HL-60/S4 treated with phorbol 12-myristate 13-acetate at 8.2 ng/mL for 4 days and 3 days (cell line): ENCODE data around the gene B3GNT5.
"Not testable (repeated sequence)": the region's sequence is repeated elsewhere in the genome, so short reads cannot be mapped to it uniquely, and the experiment has no call there.

Experiments
- in situ Hi-C: fragments of 300-500 bp; cut with MboI; formaldehyde crosslinking; loops from 2 replicates; pipeline ENCODE4 v1.15.0; 2022; ENCODE audit warnings: low sequenced_read_pairs

Gene B3GNT5

GRCh38 chr3:183229178-183229577, 23.9 kb upstream of the B3GNT5 start:
- in situ Hi-C loops, result no loop called here

- in situ Hi-C loops, result not testable (repeated sequence)
These were observed 22.8 kb upstream of the B3GNT5 start for GRCh38 chr3:183230251-183230650.

- in situ Hi-C loops, result no loop called here
These were observed 22.2 kb upstream of the B3GNT5 start for GRCh38 chr3:183230826-183231225.

GRCh38 chr3:183233966-183234365, 19.1 kb upstream of the B3GNT5 start:
- in situ Hi-C loops, result no loop called here

GRCh38 chr3:183239046-183239445, 14.0 kb upstream of the B3GNT5 start:
- in situ Hi-C loops, result no loop called here

GRCh38 chr3:183242431-183242830, 10.6 kb upstream of the B3GNT5 start:
- in situ Hi-C loops, result no loop called here

GRCh38 chr3:183244219-183244618, 8.8 kb upstream of the B3GNT5 start:
- in situ Hi-C loops, result no loop called here

GRCh38 chr3:183244981-183245476, 8.0 kb upstream of the B3GNT5 start:
- in situ Hi-C loops, result no loop called here

GRCh38 chr3:183247011-183247589, 6.0 kb upstream of the B3GNT5 start:
- in situ Hi-C loops, result no loop called here

- in situ Hi-C loops, result no loop called here
These were observed 3.9 kb upstream of the B3GNT5 start for GRCh38 chr3:183249006-183249718.

GRCh38 chr3:183252118-183252782, 803 bp upstream of the B3GNT5 start:
- in situ Hi-C loops, result no loop called here

GRCh38 chr3:183253528-183254486, 754 bp downstream of the B3GNT5 start:
- in situ Hi-C loops, result no loop called here

GRCh38 chr3:183254487-183255347, 1.7 kb downstream of the B3GNT5 start:
- in situ Hi-C loops, result no loop called here

- in situ Hi-C loops, result no loop called here
These were observed 2.3 kb downstream of the B3GNT5 start for GRCh38 chr3:183255348-183255730.

- in situ Hi-C loops, result no loop called here
These were observed 6.0 kb downstream of the B3GNT5 start for GRCh38 chr3:183259087-183259486.

- in situ Hi-C loops, result no loop called here
These were observed 6.6 kb downstream of the B3GNT5 start for GRCh38 chr3:183259621-183260020.

- in situ Hi-C loops, result no loop called here
These were observed 7.3 kb downstream of the B3GNT5 start for GRCh38 chr3:183260167-183260904.

GRCh38 chr3:183261151-183261724, 8.2 kb downstream of the B3GNT5 start:
- in situ Hi-C loops, result no loop called here

GRCh38 chr3:183262875-183263378, 9.9 kb downstream of the B3GNT5 start:
- in situ Hi-C loops, result no loop called here
